Femur (tissue), 1 donor: Measurements from ENCODE around the gene SPSB2.
"Not testable (repeated sequence)": the region's sequence is repeated elsewhere in the genome, so short reads cannot be mapped to it uniquely, and the experiment has no call there.

Experiments
- DNase-seq: peaks from one replicate; pipeline ENCODE4 v3.0.0-alpha.2; 2017

The SPSB2 gene

GRCh38 chr12:6899837-6900519 is 26.9 kb upstream of the SPSB2 start:
- DNase-seq = peak; percentile 75

- no peak for DNase-seq
Observed at GRCh38 chr12:6899427-6899826, 26.3 kb upstream of the SPSB2 start.

- DNase-seq = no peak
Observed at GRCh38 chr12:6896846-6897435, 23.8 kb upstream of the SPSB2 start.

- DNase-seq = no peak
Observed at GRCh38 chr12:6894321-6894720, 21.2 kb upstream of the SPSB2 start.

GRCh38 chr12:6892683-6893082 is 19.6 kb upstream of the SPSB2 start:
- not testable (repeated sequence) for DNase-seq

- no peak for DNase-seq
Observed at GRCh38 chr12:6891646-6892001, 18.5 kb upstream of the SPSB2 start.

GRCh38 chr12:6890789-6891645 is 17.9 kb upstream of the SPSB2 start:
- DNase-seq = peak; percentile 99

GRCh38 chr12:6889775-6890573 is 16.9 kb upstream of the SPSB2 start:
- DNase-seq = not testable (repeated sequence)

- not testable (repeated sequence) for DNase-seq
Observed at GRCh38 chr12:6888794-6889193, 15.7 kb upstream of the SPSB2 start.

GRCh38 chr12:6888360-6888759 is 15.3 kb upstream of the SPSB2 start:
- DNase-seq = no peak

- DNase-seq = no peak
Observed at GRCh38 chr12:6887460-6887859, 14.4 kb upstream of the SPSB2 start.

GRCh38 chr12:6886206-6886999 is 13.3 kb upstream of the SPSB2 start:
- not testable (repeated sequence) for DNase-seq

GRCh38 chr12:6884539-6884938 is 11.4 kb upstream of the SPSB2 start:
- no peak for DNase-seq

- DNase-seq = no peak
Observed at GRCh38 chr12:6883683-6884082, 10.6 kb upstream of the SPSB2 start.

GRCh38 chr12:6883252-6883651 is 10.1 kb upstream of the SPSB2 start:
- no peak for DNase-seq

GRCh38 chr12:6879824-6880223 is 6.7 kb upstream of the SPSB2 start:
- DNase-seq = not testable (repeated sequence)

- DNase-seq = peak; percentile 28
Observed at GRCh38 chr12:6874015-6874368, 889 bp upstream of the SPSB2 start.

GRCh38 chr12:6872073-6873048 is 742 bp downstream of the SPSB2 start:
- peak; percentile 90 for DNase-seq

- no peak for DNase-seq
Observed at GRCh38 chr12:6871052-6871957, 1.8 kb downstream of the SPSB2 start.

GRCh38 chr12:6870304-6870703 is 2.8 kb downstream of the SPSB2 start:
- not testable (repeated sequence) for DNase-seq
